ENCODE data around the gene PHPT1. TPM values are rescaled to one million over a fixed set of nuclear protein-coding genes. Genes with fewer than 3 reads are reported as not detected.
"Not testable (repeated sequence)": the region's sequence is repeated elsewhere in the genome, so short reads cannot be mapped to it uniquely, and the experiment has no call there.

PHPT1 gene
- total RNA-seq, 1 donor from 2014 or later = 81.7 TPM

- DNase-seq (ENCODE audit: low read depth) = no peak
These were observed 25.8 kb upstream of the PHPT1 start for GRCh38 chr9:136823136-136824046.

- no peak for DNase-seq (ENCODE audit: low read depth)
These were observed 24.5 kb upstream of the PHPT1 start for GRCh38 chr9:136824496-136825225.

- no peak for DNase-seq (ENCODE audit: low read depth)
These were observed 23.7 kb upstream of the PHPT1 start for GRCh38 chr9:136825295-136826187.

- DNase-seq (ENCODE audit: low read depth) = no peak
These were observed 23.0 kb upstream of the PHPT1 start for GRCh38 chr9:136826188-136826541.

- DNase-seq (ENCODE audit: low read depth) = no peak
These were observed 22.3 kb upstream of the PHPT1 start for GRCh38 chr9:136826703-136827582.

- DNase-seq (ENCODE audit: low read depth) = no peak
These were observed 21.3 kb upstream of the PHPT1 start for GRCh38 chr9:136827794-136828473.

- DNase-seq (ENCODE audit: low read depth) = no peak
These were observed 20.6 kb upstream of the PHPT1 start for GRCh38 chr9:136828474-136829140.

GRCh38 chr9:136829412-136829811 lies 19.8 kb upstream of the PHPT1 start:
- DNase-seq (ENCODE audit: low read depth) = no peak

GRCh38 chr9:136829981-136830885 lies 19.0 kb upstream of the PHPT1 start:
- no peak for DNase-seq (ENCODE audit: low read depth)

GRCh38 chr9:136831002-136831719 lies 18.0 kb upstream of the PHPT1 start:
- DNase-seq (ENCODE audit: low read depth) = no peak

- no peak for DNase-seq (ENCODE audit: low read depth)
These were observed 17.5 kb upstream of the PHPT1 start for GRCh38 chr9:136831720-136832104.

- DNase-seq (ENCODE audit: low read depth) = no peak
These were observed 16.6 kb upstream of the PHPT1 start for GRCh38 chr9:136832581-136832980.

- not testable (repeated sequence) for DNase-seq (ENCODE audit: low read depth)
These were observed 15.7 kb upstream of the PHPT1 start for GRCh38 chr9:136833381-136834048.

- no peak for DNase-seq (ENCODE audit: low read depth)
These were observed 13.9 kb upstream of the PHPT1 start for GRCh38 chr9:136835162-136835931.

- DNase-seq (ENCODE audit: low read depth) = no peak
These were observed 13.0 kb upstream of the PHPT1 start for GRCh38 chr9:136835932-136836904.
